Pancreas (tissue), 10 donors: ENCODE data around the gene KCNQ5. TPM values are rescaled to one million over a fixed set of nuclear protein-coding genes. Genes with fewer than 3 reads are reported as not detected.

Source experiments
- ATAC-seq, 4 donors: fragments of 200-7000 bp; cut with Tn5 transposase; one replicate each; pipeline versions ENCODE4 v1.8.0 to v1.9.1; 2020; ENCODE audit warnings: mild to moderate bottlenecking in 4 of 4, moderate library complexity in 4 of 4
- DNase-seq, 6 donors: peaks; one replicate each; pipeline ENCODE4 v3.0.0-alpha.2; 2020
- FAIRE-seq: peaks from 2 replicates; lab custom pipeline; 2012; peaks lifted over from hg19 to GRCh38; lab: Jason Lieb, UNC
- H3K27ac ChIP-seq, 4 donors: fragments of 200-600 bp; sonication (generic); 1 replicate in 3 of 4; 2 replicates in 1 of 4; pipeline versions ENCODE4 v1.5.0 to v1.8.0; 2020
- H3K27me3 ChIP-seq, 4 donors: fragments of 200-600 bp; one replicate each; pipeline ENCODE4 v1.8.0; 2021
- H3K36me3 ChIP-seq, 3 donors: fragments of 200-600 bp; sonication (generic) in 1 of 3; one replicate each; pipeline versions ENCODE4 v1.5.0 to v1.8.0; 2020 to 2021
- H3K4me1 ChIP-seq, 3 donors: fragments of 200-600 bp; one replicate each; pipeline ENCODE4 v1.8.0; 2021
- H3K4me3 ChIP-seq, 4 donors: fragments of 200-600 bp; sonication (generic) in 2 of 4; one replicate each; pipeline versions ENCODE4 v1.5.0 to v1.8.0; 2020 to 2021
- H3K9me3 ChIP-seq, 4 donors: fragments of 200-600 bp; one replicate each; pipeline ENCODE4 v1.8.0; 2021
- WGBS, 2 donors: extraction: QIAGEN DNeasy Blood & Tissue Kit; methylation state at CpG; one replicate each; pipeline ENCODE4 v1.1.7; 2013; 5-methylcytosine and 5-hydroxymethylcytosine counted together
- intact Hi-C, 3 donors: fragments of 100-400 bp; cut with DNase I; formaldehyde crosslinking; loops; one replicate each; pipeline versions ENCODE4 v1.11.1 to v1.14.2; 2022
- microRNA-seq, 2 donors: library from miRNA; unstranded; fragments of <30 nt; microRNA quantifications; one replicate each; pipeline versions ENCODE4 to v1.1.0, GENCODE V29; 2019 to 2020
- polyA plus RNA-seq, 2 donors: library from polyadenylated mRNA; stranded (reverse); fragments of 200-250 nt; gene quantifications; one replicate each; pipeline ENCODE4 v1.2.3, GENCODE V29; 2013
- total RNA-seq, 6 donors: library from RNA; stranded (reverse); fragmentation: NEBNext Ultra II Directional in 4 of 6; extraction: Animal tissue kit (Norgen Biotek cat#: 25700) in 4 of 6; gene quantifications; one replicate each; pipeline versions ENCODE4 v1.2.1 to v1.2.4, GENCODE V29; 2021 to 2023
- TF ChIP-seq, protein P1 (sequence below), 4 donors: fragments of 200-600 bp; sonication (generic) in 3 of 4; IDR thresholded peaks; one replicate each; pipeline versions ENCODE4 v1.5.0 to v1.8.0; 2021; ENCODE audit warnings: antibody characterized with exemption in 4 of 4
- donor health status: healthy with polysubstance abuse.
- donor health status: DM: no; HTN: no; CAD: no; lungs with moderate emphysema.
- donor health status: DM: no; HTN: no; CAD: no.
- donor health status: control.
- donor health status: control.
- donor health status: Bipolar disorder and iron deficiency.
- donor health status: DM: yes; HTN: yes; CAD: no.
- donor health status: DM: no; HTN: no; CAD: no.
- donor health status: DM: no; HTN: no; CAD: no.
- donor health status: DM: yes; HTN: yes; CAD: no.

Gene KCNQ5
- total and polyA plus RNA-seq, 8 donors, result 0.03 to 1.1 (median 0.13) TPM

DNA sequence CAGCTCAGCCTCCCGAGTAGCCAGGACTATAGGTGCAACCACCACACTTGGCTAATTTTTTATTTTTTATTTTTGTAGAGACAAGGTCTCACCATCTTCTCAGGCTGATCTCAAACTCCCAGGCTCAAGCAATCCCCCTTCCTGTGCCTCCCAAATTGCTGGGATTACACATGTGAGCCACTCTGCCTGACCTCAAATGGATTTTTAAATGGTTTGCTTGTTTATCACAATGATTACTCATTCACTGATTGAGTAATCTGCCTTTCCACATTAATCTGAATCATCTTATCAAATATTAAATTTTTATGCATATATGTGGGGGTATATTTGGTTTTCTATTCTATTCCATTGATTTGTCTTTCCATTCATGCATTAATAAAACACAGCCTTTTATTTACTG lies 612.9 kb downstream of the KCNQ5 start:
- Histone ChIP-seq H3K36me3 (no peaks in the 10 kb centered on the region), H3K27me3 (no peaks in the 10 kb centered on the region), H3K4me1 (no peaks in the 10 kb centered on the region), H3K4me3 (no peak overlapping the region), H3K9me3 (no peaks in the 10 kb centered on the region), H3K27ac (no peak overlapping the region)
- intact Hi-C loops, result no loop called here
- 84 to 100% methylated on average over 1 of the region's 1 CpG for WGBS, 2 donors
- DNase-seq (no peak), ATAC-seq (no peak), FAIRE-seq (no peak)
- TF ChIP-seq, protein P1, sequence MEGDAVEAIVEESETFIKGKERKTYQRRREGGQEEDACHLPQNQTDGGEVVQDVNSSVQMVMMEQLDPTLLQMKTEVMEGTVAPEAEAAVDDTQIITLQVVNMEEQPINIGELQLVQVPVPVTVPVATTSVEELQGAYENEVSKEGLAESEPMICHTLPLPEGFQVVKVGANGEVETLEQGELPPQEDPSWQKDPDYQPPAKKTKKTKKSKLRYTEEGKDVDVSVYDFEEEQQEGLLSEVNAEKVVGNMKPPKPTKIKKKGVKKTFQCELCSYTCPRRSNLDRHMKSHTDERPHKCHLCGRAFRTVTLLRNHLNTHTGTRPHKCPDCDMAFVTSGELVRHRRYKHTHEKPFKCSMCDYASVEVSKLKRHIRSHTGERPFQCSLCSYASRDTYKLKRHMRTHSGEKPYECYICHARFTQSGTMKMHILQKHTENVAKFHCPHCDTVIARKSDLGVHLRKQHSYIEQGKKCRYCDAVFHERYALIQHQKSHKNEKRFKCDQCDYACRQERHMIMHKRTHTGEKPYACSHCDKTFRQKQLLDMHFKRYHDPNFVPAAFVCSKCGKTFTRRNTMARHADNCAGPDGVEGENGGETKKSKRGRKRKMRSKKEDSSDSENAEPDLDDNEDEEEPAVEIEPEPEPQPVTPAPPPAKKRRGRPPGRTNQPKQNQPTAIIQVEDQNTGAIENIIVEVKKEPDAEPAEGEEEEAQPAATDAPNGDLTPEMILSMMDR (IDR thresholded peaks at IDR 0.05), result no peak

DNA sequence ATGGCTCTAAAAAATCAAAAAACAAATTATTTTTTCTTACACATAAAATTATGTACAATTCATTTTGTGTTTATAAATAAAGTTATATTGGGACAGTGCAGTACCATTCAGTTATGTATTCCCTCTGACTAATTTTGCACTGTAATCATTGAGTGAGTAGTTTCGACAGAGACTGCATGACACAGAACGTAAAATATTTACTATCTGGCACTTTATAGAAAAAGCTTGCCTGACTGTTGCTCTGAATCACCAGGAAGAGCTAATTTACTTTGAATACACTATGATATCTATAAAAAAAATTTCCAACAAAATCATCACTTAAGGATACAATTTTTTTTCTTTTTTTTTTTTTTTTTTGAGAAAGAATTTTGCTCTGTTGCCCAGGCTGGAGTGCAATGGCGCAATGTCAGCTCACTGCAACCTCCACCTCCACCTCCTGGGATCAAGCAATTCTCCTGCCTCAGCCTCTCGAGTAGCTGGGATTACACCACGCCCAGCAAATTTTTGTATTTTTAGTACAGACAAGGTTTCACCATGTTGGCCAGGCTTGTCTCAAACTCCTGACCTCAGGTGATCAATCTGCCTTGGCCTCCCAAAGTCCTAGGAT lies 614.4 kb downstream of the KCNQ5 start:
- DNase-seq (no peak), ATAC-seq (no peak), FAIRE-seq (no peak)
- 90 to 96% methylated on average over 5 of the region's 5 CpGs for WGBS, 2 donors
- no peaks in the 10 kb centered on the region for H3K36me3 ChIP-seq
- intact Hi-C loops, result no loop called here
- TF ChIP-seq, protein P1 (IDR thresholded peaks at IDR 0.05), result no peak
- H3K4me3 ChIP-seq, result no peak overlapping the region
- no peak overlapping the region for H3K27ac ChIP-seq
- H3K4me1 ChIP-seq, result no peaks in the 10 kb centered on the region
- H3K27me3 ChIP-seq, result no peaks in the 10 kb centered on the region
- H3K9me3 ChIP-seq, result no peaks in the 10 kb centered on the region

DNA sequence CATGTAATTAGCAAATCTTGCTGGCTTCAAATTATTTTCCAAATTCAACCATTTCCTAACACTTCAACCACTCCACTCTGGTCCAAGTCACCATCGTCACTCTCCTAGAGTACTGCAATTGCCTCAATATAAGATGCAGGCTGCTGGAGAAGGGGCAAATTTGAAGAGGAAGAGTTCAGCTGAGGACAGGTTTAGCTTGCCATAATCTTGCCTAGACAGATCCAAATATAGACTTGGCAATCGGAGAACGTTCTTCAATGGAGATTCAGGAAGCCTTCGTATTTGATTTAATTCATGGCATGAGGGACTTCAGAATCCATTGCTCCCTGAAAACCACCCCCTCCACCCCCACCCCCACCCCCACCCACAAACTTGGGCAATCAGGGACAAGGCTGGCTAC lies 618.9 kb downstream of the KCNQ5 start:
- Histone ChIP-seq H3K27ac (no peak overlapping the region), H3K4me3 (no peak overlapping the region), H3K4me1 (no peaks in the 10 kb centered on the region), H3K9me3 (no peaks in the 10 kb centered on the region), H3K36me3 (no peaks in the 10 kb centered on the region), H3K27me3 (no peaks in the 10 kb centered on the region)
- no peak for FAIRE-seq
- ATAC-seq, result no peak
- TF ChIP-seq, protein P1 (IDR thresholded peaks at IDR 0.05), result no peak
- intact Hi-C loops, result no loop called here
- no peak for DNase-seq
- 62 to 74% methylated on average over 4 of the region's 4 CpGs for WGBS, 2 donors

DNA sequence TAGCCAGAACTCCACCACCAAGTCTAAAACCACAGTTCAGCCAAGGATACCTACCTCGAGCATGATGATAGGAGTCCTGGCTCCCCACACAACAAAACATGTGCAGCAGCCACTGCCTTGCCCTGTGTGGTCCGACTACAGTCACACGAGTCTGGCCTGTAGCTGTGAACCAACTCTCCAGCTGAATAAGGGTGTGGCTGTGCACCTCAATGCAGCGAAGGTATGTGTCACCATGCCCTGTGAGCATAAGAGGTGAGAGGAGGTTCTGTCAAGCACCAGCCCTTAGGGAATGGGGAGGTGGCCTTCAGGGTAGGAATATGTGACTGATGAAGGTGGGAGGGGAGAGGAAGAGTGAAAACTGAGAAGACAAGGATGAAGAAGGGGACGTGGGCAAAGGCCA lies 620.1 kb downstream of the KCNQ5 start:
- H3K4me1 ChIP-seq, result no peaks in the 10 kb centered on the region
- no peaks in the 10 kb centered on the region for H3K9me3 ChIP-seq
- H3K4me3 ChIP-seq, result no peak overlapping the region
- no peaks in the 10 kb centered on the region for H3K27me3 ChIP-seq
- no peak overlapping the region for H3K27ac ChIP-seq
- FAIRE-seq (no peak), DNase-seq (no peak), ATAC-seq (no peak)
- 79 to 82% methylated on average over 5 of the region's 5 CpGs for WGBS, 2 donors
- TF ChIP-seq, protein P1 (IDR thresholded peaks at IDR 0.05), result no peak
- H3K36me3 ChIP-seq, result no peaks in the 10 kb centered on the region
- intact Hi-C loops, result no loop called here

Small RNAs within 50 kb of the gene (microRNA-seq; reads per million reads assigned to microRNA genes)
- 0 reads per million in 2 donors for gene MIR4282
